Endothelial cell of umbilical vein (primary cell): ENCODE measurements around the gene HRH2. TPM values are rescaled to one million over a fixed set of nuclear protein-coding genes. Genes with fewer than 3 reads are reported as not detected.

ENCODE experiments used
- BruUV-seq: library from RNA; stranded (reverse); fragments of 400-500 nt; replicated peaks from 2 replicates; lab custom pipeline; 2021; lab: Mats Ljungman, UMichigan
- CTCF ChIA-PET: fragments of 300-600, 350-600 bp; sonication (Branson Sonifier 250); formaldehyde crosslinking; loops from one replicate; lab custom pipeline; 2021; ENCODE audit warnings: antibody characterized with exemption, inconsistent platforms; lab: Charles Lee
- POLR2A ChIA-PET: fragments of 300-600, 350-600 bp; sonication (Branson Sonifier 250); formaldehyde crosslinking; loops from one replicate; lab custom pipeline; 2021; ENCODE audit warnings: antibody characterized with exemption, inconsistent platforms; lab: Charles Lee
- DNase-seq: peaks from one replicate; pipeline ENCODE4 v3.0.0-alpha.2; 2011; ENCODE audit warnings: low read depth, low spot score
- FAIRE-seq: peaks from 2 replicates; lab custom pipeline; 2011; peaks lifted over from hg19 to GRCh38; lab: Jason Lieb, UNC
- H2AFZ ChIP-seq: 2 replicates; pipeline ENCODE4 v1.6.0; 2012; ENCODE audit warnings: low read depth, low read length, control low read depth, inconsistent platforms
- H3K27ac ChIP-seq: 2 replicates; pipeline ENCODE4 v1.5.1; 2011; ENCODE audit warnings: low read depth, mild to moderate bottlenecking, control low read depth, low read length, moderate library complexity; ENCODE audit not compliant: insufficient read depth
- H3K27me3 ChIP-seq, 2 experiments: 2 replicates each; pipeline versions ENCODE4 v1.6.0 to v1.6.1; 2011; ENCODE audit warnings: low read length in 2 of 2, mixed read lengths in 1 of 2; ENCODE audit not compliant: control insufficient read depth in 2 of 2, insufficient read depth in 2 of 2
- H3K36me3 ChIP-seq, 2 experiments: 2 replicates in 1 of 2; 3 replicates in 1 of 2; pipeline ENCODE4 v1.5.1; 2011; ENCODE audit warnings: low read length in 2 of 2, mild to moderate bottlenecking in 1 of 2, moderate library complexity in 1 of 2; ENCODE audit not compliant: control insufficient read depth in 2 of 2, insufficient read depth in 2 of 2; ENCODE audit errors: extremely low read depth in 1 of 2
- H3K4me1 ChIP-seq: 3 replicates; pipeline ENCODE4 v1.5.1; 2011; ENCODE audit warnings: mild to moderate bottlenecking, low read length; ENCODE audit not compliant: control insufficient read depth, insufficient read depth; ENCODE audit errors: extremely low read depth
- H3K4me2 ChIP-seq: 2 replicates; pipeline ENCODE4 v1.6.1; 2011; ENCODE audit warnings: low read length, control low read depth, mixed read lengths; ENCODE audit not compliant: insufficient read depth
- H3K4me3 ChIP-seq, 3 experiments: fragments of 200-600 bp in 1 of 3; sonication (generic), shearing (Covaris generic) in 1 of 3; replicated peaks in 1 of 3; 2 replicates each; pipeline ENCODE4 v1.5.1; 2011 to 2016; ENCODE audit warnings: control low read depth in 3 of 3, low read length in 3 of 3, mild to moderate bottlenecking in 2 of 3, inconsistent platforms in 1 of 3, low read depth in 1 of 3, moderate library complexity in 1 of 3; ENCODE audit not compliant: insufficient read depth in 1 of 3
- H3K79me2 ChIP-seq: 2 replicates; pipeline ENCODE4 v1.6.0; 2012; ENCODE audit warnings: low read length, inconsistent platforms; ENCODE audit not compliant: control insufficient read depth, insufficient read depth
- H3K9ac ChIP-seq: replicated peaks from 2 replicates; pipeline ENCODE3; 2011; ENCODE audit warnings: low read length, control low read depth; ENCODE audit not compliant: insufficient read depth; ENCODE audit errors: extremely low read depth
- H3K9me1 ChIP-seq: replicated peaks from 3 replicates; pipeline ENCODE4 v1.6.0; 2011; ENCODE audit warnings: mild to moderate bottlenecking, low read length; ENCODE audit not compliant: control insufficient read depth, insufficient read depth; ENCODE audit errors: extremely low read depth
- H3K9me3 ChIP-seq: replicated peaks from 2 replicates; pipeline ENCODE4 v1.5.1; 2012; ENCODE audit warnings: low read length, inconsistent platforms; ENCODE audit not compliant: control insufficient read depth, insufficient read depth
- H4K20me1 ChIP-seq: replicated peaks from 2 replicates; pipeline ENCODE3; 2011; ENCODE audit warnings: mild to moderate bottlenecking, low read length; ENCODE audit not compliant: control insufficient read depth, insufficient read depth; ENCODE audit errors: extremely low read depth
- CTCF ChIP-seq, 2 donors: IDR thresholded peaks; 1 replicate in 1 of 2; 2 replicates in 1 of 2; pipeline ENCODE4 v1.5.1; 2011; ENCODE audit warnings: low read length in 2 of 2, mild to moderate bottlenecking in 2 of 2, moderate library complexity in 2 of 2, control low read depth in 1 of 2, inconsistent platforms in 1 of 2, low read depth in 1 of 2; ENCODE audit not compliant: insufficient read depth in 1 of 2; ENCODE audit errors: extremely low read depth in 1 of 2
- EZH2 ChIP-seq: IDR thresholded peaks from 2 replicates; pipeline ENCODE4 v1.6.1; 2012; ENCODE audit warnings: borderline replicate concordance, low read depth, mild to moderate bottlenecking, moderate library complexity, low read length, inconsistent platforms; ENCODE audit not compliant: severe bottlenecking
- FOS ChIP-seq: IDR thresholded peaks from 2 replicates; pipeline ENCODE4 v1.6.1; 2011; ENCODE audit warnings: mild to moderate bottlenecking, low read length, moderate library complexity, borderline replicate concordance; ENCODE audit not compliant: insufficient read depth
- GATA2 ChIP-seq: IDR thresholded peaks from 2 replicates; pipeline ENCODE4 v1.7.0; 2011; ENCODE audit warnings: low read depth, mild to moderate bottlenecking, moderate library complexity, mixed read lengths, low read length; ENCODE audit not compliant: insufficient read length, insufficient read depth
- JUN ChIP-seq: IDR thresholded peaks from 2 replicates; pipeline ENCODE4 v1.6.1; 2011; ENCODE audit warnings: borderline replicate concordance, low read depth; ENCODE audit not compliant: insufficient read length, insufficient read depth
- MYC ChIP-seq: IDR thresholded peaks from one replicate; pipeline ENCODE4 v1.6.1; 2011; ENCODE audit warnings: mild to moderate bottlenecking, low read depth, low read length
- POLR2A ChIP-seq: IDR thresholded peaks from 2 replicates; pipeline ENCODE4 v1.6.1; 2012; ENCODE audit warnings: low read depth, mild to moderate bottlenecking, control low read depth, low read length
- POLR2AphosphoS5 ChIP-seq: IDR thresholded peaks from 2 replicates; pipeline ENCODE4 v1.6.1; 2012; ENCODE audit warnings: low read depth, mild to moderate bottlenecking, control low read depth, low read length, moderate library complexity; ENCODE audit not compliant: insufficient read depth
- dilution Hi-C: fragments of 300-500 bp; cut with MboI; formaldehyde crosslinking; loops from one replicate; pipeline ENCODE4 v1.15.0; 2019; ENCODE audit warnings: low sequenced_read_pairs; ENCODE audit not compliant: extremely low pct_ligation_motif_present
- intact Hi-C: fragments of 100-400 bp; cut with micrococcal nuclease; formaldehyde crosslinking; loops from one replicate; pipeline ENCODE4 v1.10.0; 2022
- polyA plus RNA-seq, 4 experiments: library from polyadenylated mRNA; depleted of rRNA in 3 of 4; stranded (reverse) in 3 of 4; unstranded in 1 of 4; fragments of >200 nt; gene quantifications; 2 replicates each; pipeline versions ENCODE4 v1.2.1 to v1.2.3, GENCODE V29; 2011 to 2012; ENCODE audit warnings: missing spikeins in 1 of 4
- total RNA-seq: library from RNA; stranded (reverse); gene quantifications from 2 replicates; pipeline ENCODE4 v1.2.3, GENCODE V29; 2021
- TF ChIP-seq, protein P1 (sequence below): IDR thresholded peaks from 2 replicates; pipeline ENCODE4 v1.6.1; 2011; ENCODE audit not compliant: insufficient read depth, insufficient read length

The HRH2 gene
- total and polyA plus RNA-seq, 2 donors (not counting 3 experiments of a cell fraction or from before 2014, with no cell fraction given): not detected

DNA sequence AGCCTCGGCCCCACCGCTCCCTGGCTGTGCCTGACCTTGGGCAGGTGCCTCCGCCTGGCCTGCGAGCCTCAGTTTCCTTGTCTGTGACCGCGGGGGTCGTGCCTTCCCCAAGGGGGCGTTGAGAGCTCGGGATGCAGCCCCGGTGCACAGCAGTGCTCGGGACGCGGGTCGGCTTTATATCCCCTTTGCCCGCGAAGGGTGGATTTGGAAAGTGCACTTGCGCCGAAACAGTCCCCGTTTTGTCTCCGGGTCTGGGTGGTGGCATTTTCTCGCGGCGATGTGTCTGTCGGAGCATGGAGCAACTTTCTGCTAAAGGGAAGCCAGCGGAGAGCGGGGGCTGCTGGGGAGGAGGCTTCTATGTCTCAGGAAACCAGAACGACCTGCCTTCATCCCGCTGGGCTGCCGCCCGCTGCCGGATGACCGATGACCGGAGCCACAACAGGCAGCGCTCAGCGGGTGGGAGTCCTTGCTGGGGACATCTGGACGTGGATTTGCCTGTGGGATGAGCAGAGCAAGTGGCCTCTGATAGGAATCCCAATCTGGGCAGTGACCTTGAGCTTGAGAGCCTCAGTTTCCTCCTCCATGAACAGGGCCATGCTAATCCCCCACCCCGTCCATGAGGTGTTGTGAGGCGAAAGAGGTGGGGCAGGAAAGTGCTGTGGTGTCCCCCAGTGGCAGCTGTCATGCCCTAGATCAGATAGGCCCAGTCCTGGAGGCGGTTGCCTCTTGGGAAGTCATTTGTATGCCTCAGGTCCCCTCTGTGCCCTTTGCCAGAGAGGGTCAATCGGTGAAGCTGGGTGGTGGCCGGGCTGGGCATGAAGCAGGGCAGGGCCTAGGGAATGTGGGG is 651 bp downstream of the HRH2 start:
- Histone ChIP-seq H3K36me3 (no peaks in the 10 kb centered on the region), H3K9me1 (no peaks in the 10 kb centered on the region), H3K4me2 (no peak overlapping the region), H2AFZ (no peak overlapping the region), H3K27me3 (peaks cover 0 to 3% of the 10 kb centered on the region in 2 experiments), H4K20me1 (no peaks in the 10 kb centered on the region), H3K9ac (no peak overlapping the region), H3K9me3 (no peaks in the 10 kb centered on the region), H3K79me2 (no peaks in the 10 kb centered on the region), H3K4me3 (no peak overlapping the region), H3K27ac (no peak overlapping the region), H3K4me1 (no peaks in the 10 kb centered on the region)
- POLR2A ChIA-PET: no interaction called here
- CTCF ChIA-PET: no interaction called here
- no peak for DNase-seq
- BruUV-seq: no TSS peak
- no peak for FAIRE-seq
- intact Hi-C loops (no loop called here), dilution Hi-C loops (no loop called here)
- TF ChIP-seq POLR2A: no peak
- TF ChIP-seq FOS: no peak
- TF ChIP-seq, protein P1, sequence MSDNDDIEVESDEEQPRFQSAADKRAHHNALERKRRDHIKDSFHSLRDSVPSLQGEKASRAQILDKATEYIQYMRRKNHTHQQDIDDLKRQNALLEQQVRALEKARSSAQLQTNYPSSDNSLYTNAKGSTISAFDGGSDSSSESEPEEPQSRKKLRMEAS: no peak
- no peak for TF ChIP-seq CTCF (IDR thresholded peaks at IDR 0.05; ENCODE audit: extremely low read depth in 1 of 2, insufficient read depth in 1 of 2, low read depth in 1 of 2, low read length in 2 of 2)
- no peak for TF ChIP-seq MYC
- no peak for TF ChIP-seq GATA2
- no peak for TF ChIP-seq JUN
- TF ChIP-seq EZH2: no peak
- no peak for TF ChIP-seq POLR2AphosphoS5
